Activated naive CD4-positive, alpha-beta T cell treated with anti-CD3 and anti-CD28 coated beads, Interleukin-2, amount 50 U/mL, for 72 hours (primary cell): Measurements from ENCODE around the gene IFNA13. TPM values are rescaled to one million over a fixed set of nuclear protein-coding genes. Genes with fewer than 3 reads are reported as not detected.
A peak's percentile ranks its signal among the peaks of the same experiment; 100 is the strongest.

ENCODE experiments used
- ATAC-seq, 2 donors: fragments of 150-1000 bp; cut with Tn5 transposase; 2 replicates each; pipeline ENCODE4 v1.10.0; 2021; ENCODE audit warnings: mild to moderate bottlenecking in 2 of 2, moderate library complexity in 2 of 2
- DNase-seq, 2 donors: peaks; one replicate each; pipeline ENCODE4 v3.0.0; 2021 to 2022; ENCODE audit warnings: low spot score in 2 of 2
- H3K27ac Mint-ChIP-seq, 2 donors: one replicate each; pipeline ENCODE4 v1.8.0; 2022; ENCODE audit warnings: mild to moderate bottlenecking in 2 of 2, mixed read lengths in 2 of 2
- H3K36me3 Mint-ChIP-seq, 2 donors: one replicate each; pipeline ENCODE4 v1.8.0; 2022; ENCODE audit warnings: mixed read lengths in 2 of 2
- H3K9me3 Mint-ChIP-seq, 2 donors: one replicate each; pipeline ENCODE4 v1.8.0; 2022; ENCODE audit warnings: mixed read lengths in 2 of 2
- total RNA-seq, 2 donors: library from RNA; stranded (reverse); gene quantifications; one replicate each; pipeline ENCODE4 v1.2.3, GENCODE V29; 2022

Gene IFNA13
- total RNA-seq, 2 donors from 2014 or later: not detected

DNA sequence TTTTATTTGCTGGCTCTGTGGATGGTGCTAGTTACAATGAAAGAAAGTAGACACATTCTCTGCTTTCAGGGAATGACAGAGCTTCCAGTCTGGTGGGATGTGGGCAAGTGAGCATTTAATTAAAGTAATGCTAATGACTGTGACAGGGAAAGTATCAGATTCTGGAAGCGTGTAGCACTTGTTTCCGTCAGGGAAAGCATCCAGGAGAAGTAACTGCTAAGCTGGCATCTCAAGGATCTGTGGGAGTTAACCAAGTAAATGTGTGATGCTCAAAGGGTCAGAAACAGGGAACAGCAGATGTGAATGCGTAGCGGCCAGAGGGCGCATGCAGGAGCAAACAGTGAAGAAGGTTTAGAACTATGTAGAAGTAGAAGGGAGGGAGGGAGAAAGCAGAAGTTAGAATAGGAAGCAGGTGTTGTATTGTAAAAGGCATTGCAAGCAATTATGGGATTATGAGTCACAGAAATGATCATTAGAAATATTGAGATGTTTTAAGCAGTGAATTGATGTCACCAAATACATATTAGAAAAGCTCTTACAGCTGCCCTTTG, 44.9 kb downstream of the IFNA13 start:
- Mint-ChIP-seq H3K9me3 (no peaks in the 10 kb centered on the region), H3K27ac (peak overlapping the region in 1 of 2 donors; percentile 20), H3K36me3 (peaks cover 0 to 7% of the 10 kb centered on the region in 2 donors)
- no peak for DNase-seq
- ATAC-seq: no peak

DNA sequence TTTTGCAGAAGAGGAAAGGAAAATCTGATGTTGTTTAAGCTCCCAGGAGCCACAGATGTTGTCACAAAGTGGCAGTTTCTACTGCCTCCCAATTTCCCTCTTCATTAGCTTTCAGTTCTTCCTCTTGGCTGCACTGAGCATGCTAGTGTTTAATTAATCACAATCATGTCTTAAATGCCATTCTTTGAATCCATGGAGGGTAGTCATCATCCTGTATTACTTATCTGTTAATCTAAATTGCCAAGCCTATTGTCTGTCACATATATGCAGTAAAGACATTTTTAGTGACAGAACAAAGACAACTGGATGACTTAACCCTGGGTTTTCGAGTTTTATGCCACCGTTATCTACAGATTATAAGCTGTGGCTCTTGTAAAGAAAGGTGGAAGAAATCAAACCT, 47.4 kb downstream of the IFNA13 start:
- H3K36me3 Mint-ChIP-seq: peaks cover 0 to 7% of the 10 kb centered on the region in 2 donors
- H3K27ac Mint-ChIP-seq: peak overlapping the region in 1 of 2 donors; percentile 45
- ATAC-seq (no peak), DNase-seq (no peak)
- no peaks in the 10 kb centered on the region for H3K9me3 Mint-ChIP-seq

DNA sequence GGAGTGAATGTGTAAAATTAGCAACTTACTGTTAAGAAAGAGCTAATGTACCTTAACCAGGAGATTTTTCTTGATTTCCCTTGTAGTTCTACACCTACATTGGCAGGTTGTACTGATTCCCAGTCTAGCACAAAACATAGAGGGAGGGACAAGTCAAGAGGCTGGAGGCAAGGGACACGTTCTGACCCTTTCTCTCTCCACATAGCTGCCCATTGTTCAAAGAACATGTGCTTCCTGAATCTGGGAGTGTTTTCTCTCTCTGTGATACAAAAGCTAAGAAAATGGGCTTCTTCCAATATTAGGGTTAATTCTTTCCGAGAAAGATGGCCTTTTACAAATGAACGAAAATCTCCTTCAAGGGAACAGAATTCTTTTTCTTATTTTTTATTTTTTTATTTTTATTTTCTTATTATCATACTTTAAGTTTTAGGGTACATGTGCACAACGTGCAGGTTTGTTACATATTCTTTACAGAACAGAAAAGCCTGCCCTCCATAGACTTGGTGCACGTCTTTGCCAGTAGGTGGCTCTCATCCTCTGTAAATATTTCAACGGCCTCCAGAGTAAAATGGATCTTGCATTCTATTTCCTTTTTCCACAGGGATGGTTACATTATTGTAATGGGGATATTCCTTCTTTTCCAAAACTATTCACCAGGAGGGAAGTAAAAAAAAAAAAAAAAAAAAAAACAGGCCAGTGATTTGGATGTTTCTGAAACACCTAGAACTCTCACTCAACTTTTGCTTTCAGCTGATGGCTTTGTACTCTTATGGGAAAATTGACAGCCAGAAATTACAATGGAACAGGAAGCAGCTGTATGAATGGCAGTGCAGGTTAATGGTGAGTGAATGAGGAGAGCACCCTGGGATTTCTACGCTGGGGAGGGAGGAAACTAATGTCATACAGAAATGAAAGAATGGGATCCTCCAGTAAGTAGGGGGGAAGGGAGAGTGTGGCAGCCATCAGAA, 49.6 kb downstream of the IFNA13 start:
- peak; percentile 63 to 71 for ATAC-seq
- Mint-ChIP-seq H3K9me3 (no peaks in the 10 kb centered on the region), H3K27ac (peak overlapping the region in 1 of 2 donors; percentile 16), H3K36me3 (peaks cover 0 to 5% of the 10 kb centered on the region in 2 donors)
- DNase-seq: no peak

Other genes starting within 250 kb of the IFNA13 start
- not detected for gene IFNW1, start 226.2 kb downstream of the IFNA13 start, total RNA-seq
- not detected for gene IFNA21, start 201.4 kb downstream of the IFNA13 start, total RNA-seq
- gene IFNA4, start 180.5 kb downstream of the IFNA13 start, total RNA-seq: not detected
- not detected for gene IFNA7, start 165.9 kb downstream of the IFNA13 start, total RNA-seq
- gene IFNA10, start 160.9 kb downstream of the IFNA13 start, total RNA-seq: not detected
- gene IFNA16, start 150.7 kb downstream of the IFNA13 start, total RNA-seq: not detected
- not detected for gene IFNA17, start 139.8 kb downstream of the IFNA13 start, total RNA-seq
- gene IFNA14, start 128.1 kb downstream of the IFNA13 start, total RNA-seq: not detected
- gene IFNA5, start 62.7 kb downstream of the IFNA13 start, total RNA-seq: not detected
- gene KLHL9, start 32.7 kb downstream of the IFNA13 start, total RNA-seq: 10 to 100 TPM; 14.6 to 14.8 TPM
- not detected for gene IFNA6, start 17.2 kb downstream of the IFNA13 start, total RNA-seq
- gene IFNA2, start 17.3 kb upstream of the IFNA13 start, total RNA-seq: not detected
- gene IFNA8, start 41.1 kb upstream of the IFNA13 start, total RNA-seq: not detected
- not detected for gene IFNA1, start 72.4 kb upstream of the IFNA13 start, total RNA-seq
- not detected for gene IFNE, start 114.3 kb upstream of the IFNA13 start, total RNA-seq